Measurements from ENCODE around the gene MISP.

Gene MISP

GRCh38 chr19:796692-797527 is 46.0 kb downstream of the MISP start, which contains the start of gene PTBP1:
TSS of gene PTBP1 (plus strand) at chr19:797452. CDS start at chr19:797498, 46 bp downstream.
- DNase-seq (ENCODE audit: low read depth) = peak; percentile 100

DNA sequence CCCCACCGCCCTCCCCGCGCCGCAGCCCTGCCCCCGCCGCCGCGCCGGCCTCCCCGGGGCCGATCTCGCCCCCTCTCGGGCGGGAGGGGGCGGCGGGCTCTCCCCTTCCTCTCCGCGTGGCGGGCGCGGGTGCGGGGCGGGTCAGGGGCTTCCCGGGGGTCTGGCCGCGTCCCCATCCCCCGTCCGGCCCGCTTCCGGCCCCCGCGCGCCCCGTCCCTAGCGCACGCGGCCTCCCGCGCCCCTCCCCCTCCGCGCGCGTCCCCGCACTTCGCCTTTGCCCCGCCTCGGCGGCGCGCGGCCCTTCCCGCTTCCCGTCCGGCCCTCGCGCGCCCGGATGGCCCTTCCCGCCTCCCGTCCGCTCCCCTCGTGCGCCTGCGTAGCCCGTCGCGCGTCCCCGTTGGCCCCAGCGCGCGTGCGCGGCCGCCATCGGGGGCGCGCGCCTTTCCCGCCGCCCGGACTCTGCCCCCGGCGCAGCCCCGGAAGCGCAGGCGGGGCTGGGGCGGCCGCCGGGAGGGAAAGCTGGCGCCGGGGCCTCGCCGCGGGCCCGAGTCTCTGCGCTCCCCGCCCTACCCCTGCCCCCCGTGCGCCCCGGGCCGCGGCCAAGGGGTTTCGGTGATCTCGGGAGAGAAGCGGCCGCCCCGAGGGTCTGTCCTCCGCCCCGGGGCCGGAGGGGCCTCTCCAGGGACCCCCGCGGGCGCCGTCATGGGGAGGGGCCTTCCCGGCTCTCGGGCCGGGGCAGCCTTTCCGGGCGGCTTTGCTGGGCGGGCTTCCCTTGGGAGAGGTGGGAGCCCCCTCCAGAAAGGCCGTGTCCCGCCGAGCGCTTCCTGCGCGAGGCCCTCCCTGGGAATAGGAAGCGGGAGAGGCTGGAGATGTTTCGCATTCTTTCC is 46.9 kb downstream of the MISP start:
- peak; percentile 75 for DNase-seq (ENCODE audit: low read depth)

GRCh38 chr19:798415-799075 is 47.6 kb downstream of the MISP start:
- DNase-seq (ENCODE audit: low read depth) = no peak

- no peak for DNase-seq (ENCODE audit: low read depth)
Observed at GRCh38 chr19:799076-799881, 48.4 kb downstream of the MISP start.

GRCh38 chr19:800360-801029 is 49.6 kb downstream of the MISP start:
- no peak for DNase-seq (ENCODE audit: low read depth)

DNA sequence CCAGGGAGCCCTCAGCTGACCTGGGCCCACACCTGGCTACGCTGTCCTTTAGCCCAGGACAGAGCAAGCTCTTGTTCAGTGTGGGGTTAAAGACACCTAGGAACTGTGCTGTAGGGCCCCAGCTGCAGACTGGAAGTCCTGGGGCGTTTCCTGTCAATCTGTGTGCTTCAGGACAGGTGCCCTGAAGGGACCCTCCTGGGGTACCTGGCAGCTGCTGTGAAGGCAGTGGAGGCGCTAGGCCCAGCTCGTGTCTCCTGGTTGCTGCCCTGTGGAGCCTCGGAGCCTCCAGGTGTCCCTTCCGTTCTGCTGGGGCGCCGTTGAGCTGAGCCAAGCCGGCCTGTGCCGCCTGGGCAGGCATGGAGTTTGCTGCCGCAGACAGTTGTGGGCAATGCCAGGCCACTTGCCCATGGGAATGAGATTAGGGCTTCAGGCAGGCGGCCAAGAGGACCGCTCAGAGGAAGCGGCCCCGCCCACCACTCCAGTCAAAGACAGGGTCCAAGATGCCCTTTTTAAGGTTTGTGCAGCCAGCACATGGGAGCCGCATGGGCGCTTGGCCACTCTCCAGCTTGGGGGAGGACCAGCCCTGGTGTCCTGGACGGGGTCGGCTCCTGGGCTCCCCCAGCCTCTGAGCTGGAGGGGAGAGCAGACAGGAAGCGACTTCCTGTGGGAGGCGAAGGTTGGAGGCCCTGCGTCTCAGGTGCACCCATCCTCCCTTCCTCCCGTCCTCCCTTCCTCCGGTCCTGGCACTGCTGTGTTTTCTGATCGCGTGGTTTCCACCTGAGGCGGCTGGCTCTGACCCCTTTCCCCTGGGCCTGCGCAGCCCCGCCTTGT is 50.3 kb downstream of the MISP start:
- no peak for DNase-seq (ENCODE audit: low read depth)

GRCh38 chr19:801861-802497 is 51.1 kb downstream of the MISP start:
- no peak for DNase-seq (ENCODE audit: low read depth)

DNA sequence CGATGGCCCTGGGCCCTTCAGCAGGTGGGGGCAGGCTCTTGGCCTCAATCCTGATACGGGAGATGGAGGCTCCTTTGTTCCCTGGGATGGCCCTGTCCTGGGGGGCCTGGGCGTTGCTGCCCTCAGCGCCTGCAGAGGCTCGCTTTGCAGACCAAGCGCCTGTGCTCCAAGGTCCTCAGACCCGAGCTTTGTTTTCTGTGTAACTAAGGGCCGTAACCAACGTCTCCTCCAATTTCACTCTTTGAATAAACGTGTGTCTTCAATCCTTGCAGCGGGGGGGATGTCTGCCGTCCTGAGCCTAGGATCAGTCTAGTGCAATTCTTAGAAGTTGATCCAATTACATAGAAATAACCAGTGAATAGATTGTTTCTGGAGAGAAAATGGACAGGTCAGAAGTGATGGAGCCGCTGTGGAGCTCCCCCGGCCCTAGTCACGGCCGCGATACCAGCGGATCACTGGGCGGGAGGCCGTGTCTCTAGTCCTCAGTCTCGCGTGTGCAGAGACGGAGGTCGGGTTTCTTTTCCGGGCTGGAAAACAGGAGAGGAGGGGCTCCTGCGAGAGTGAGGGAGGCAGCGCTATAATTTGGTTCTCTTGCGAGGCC is 51.7 kb downstream of the MISP start:
- DNase-seq (ENCODE audit: low read depth) = no peak

GRCh38 chr19:803099-803561 is 52.2 kb downstream of the MISP start:
- DNase-seq (ENCODE audit: low read depth) = no peak

GRCh38 chr19:803686-804418 is 52.9 kb downstream of the MISP start:
- DNase-seq (ENCODE audit: low read depth) = no peak

- no peak for DNase-seq (ENCODE audit: low read depth)
Observed at GRCh38 chr19:804419-805165, 53.7 kb downstream of the MISP start.

DNA sequence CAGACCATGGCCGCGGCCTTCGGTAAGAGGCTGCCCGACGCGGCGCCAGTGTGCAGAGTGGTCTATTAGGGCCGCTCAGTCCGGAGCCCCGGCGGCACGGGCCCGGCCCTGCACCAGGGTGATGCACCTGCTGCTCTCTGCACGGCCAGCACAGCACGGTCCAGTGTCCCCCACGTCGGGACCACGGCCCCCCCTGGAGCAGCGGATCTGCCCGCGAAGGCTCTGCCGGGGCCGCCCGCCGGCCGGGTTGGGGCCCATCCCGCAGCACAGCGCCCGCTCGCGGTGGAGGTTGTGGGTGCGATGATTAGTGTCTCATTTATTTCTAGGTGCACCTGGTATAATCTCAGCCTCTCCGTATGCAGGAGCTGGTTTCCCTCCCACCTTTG is 54.2 kb downstream of the MISP start:
- no peak for DNase-seq (ENCODE audit: low read depth)

- no peak for DNase-seq (ENCODE audit: low read depth)
Observed at GRCh38 chr19:805600-806550, 55.0 kb downstream of the MISP start.

DNA sequence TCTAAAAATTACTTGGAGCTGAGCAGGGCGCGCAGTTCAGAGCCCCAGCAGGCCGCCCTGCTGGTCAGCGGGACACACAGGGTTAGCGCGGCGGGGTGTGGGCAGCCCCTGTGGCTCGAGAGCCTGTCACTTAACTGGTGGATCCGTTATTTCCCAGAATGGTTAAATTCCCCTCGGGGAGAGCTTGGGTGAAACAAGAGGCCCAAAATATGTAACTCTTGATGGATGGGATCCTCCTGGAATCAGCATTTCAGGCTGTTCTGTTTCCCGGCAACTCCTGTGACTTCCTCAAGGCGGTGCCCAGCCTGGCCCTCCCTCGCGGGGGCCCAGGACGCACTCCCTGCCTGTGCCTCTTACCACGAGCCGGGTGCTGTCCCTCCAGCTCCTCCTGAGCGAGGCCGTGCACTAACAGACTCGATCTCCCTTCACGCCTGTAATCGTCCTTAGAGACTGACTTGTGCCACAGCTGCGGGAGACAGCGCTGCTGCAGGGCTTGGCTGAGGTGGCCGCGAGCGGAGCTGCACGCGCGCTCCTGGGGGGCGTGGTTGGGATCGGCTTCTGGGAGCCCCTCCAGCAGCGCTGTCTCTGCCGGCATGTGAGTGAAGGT is 56.0 kb downstream of the MISP start:
- no peak for DNase-seq (ENCODE audit: low read depth)

GRCh38 chr19:807627-808422 is 56.9 kb downstream of the MISP start:
- DNase-seq (ENCODE audit: low read depth) = no peak
